H1 (cell line): ENCODE data around the gene PPM1N. TPM values are rescaled to one million over a fixed set of nuclear protein-coding genes. Genes with fewer than 3 reads are reported as not detected.

ENCODE experiments used
- polyA plus RNA-seq, 7 experiments: library from polyadenylated mRNA; depleted of rRNA in 3 of 7; stranded (reverse) in 5 of 7; unstranded in 2 of 7; fragments of >200 nt in 5 of 7; fragments of 200-250 nt in 2 of 7; gene quantifications; 1 replicate in 5 of 7; 2 replicates in 1 of 7; 4 replicates in 1 of 7; pipeline versions ENCODE4 v1.2.1 to v1.2.3, GENCODE V29; 2011 to 2013; ENCODE audit warnings: missing spikeins in 2 of 7, mixed read lengths in 2 of 7
- total RNA-seq: library from RNA; stranded (reverse); fragmentation: NEBNext Ultra II Directional; extraction: Animal tissue kit (Norgen Biotek cat#: 25700); gene quantifications from 2 replicates; pipeline ENCODE4 v1.2.1, GENCODE V29; 2021
- TF ChIP-seq, protein P1 (sequence below): IDR thresholded peaks from 2 replicates; pipeline ENCODE4 v1.6.1; 2011; ENCODE audit warnings: low read depth, mild to moderate bottlenecking, low read length; ENCODE audit not compliant: insufficient read depth

PPM1N gene
- total and polyA plus RNA-seq, 2 of the 8 experiments (the other 6 are each of a cell fraction or from before 2014, with no cell fraction given), result 12.2 to 14.4 TPM

- TF ChIP-seq, protein P1, sequence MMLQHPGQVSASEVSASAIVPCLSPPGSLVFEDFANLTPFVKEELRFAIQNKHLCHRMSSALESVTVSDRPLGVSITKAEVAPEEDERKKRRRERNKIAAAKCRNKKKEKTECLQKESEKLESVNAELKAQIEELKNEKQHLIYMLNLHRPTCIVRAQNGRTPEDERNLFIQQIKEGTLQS, result no peak
Observed at GRCh38 chr19:45522010-45522941, 24.0 kb downstream of the PPM1N start (continued).
